ENCODE data around the gene CFTR. TPM values are rescaled to one million over a fixed set of nuclear protein-coding genes. Genes with fewer than 3 reads are reported as not detected.

Gene CFTR
- total RNA-seq, 1 experiment from 2014 or later: 130 TPM

GRCh38 chr7:117565226-117565625 is 85.4 kb downstream of the CFTR start:
- peak overlapping the region; percentile 17 for H3K27ac Mint-ChIP-seq (ENCODE audit: unreplicated experiment)
- POLR2A ChIA-PET: no interaction called here
- H3K4me3 Mint-ChIP-seq (ENCODE audit: unreplicated experiment): no peak overlapping the region
- intact Hi-C loops (cut with micrococcal nuclease; ENCODE audit: unreplicated experiment): no loop called here
- BruUV-seq (replicated peaks): no TSS peak
- no peaks in the 10 kb centered on the region for H3K9me3 ChIP-seq
- H3K27me3 Mint-ChIP-seq (ENCODE audit: insufficient read depth, unreplicated experiment): no peaks in the 10 kb centered on the region
- H3K27me3 ChIP-seq (replicated peaks; ENCODE audit: control insufficient read depth, insufficient read depth, low read length): no peaks in the 10 kb centered on the region
- no peaks in the 10 kb centered on the region for H3K9me3 Mint-ChIP-seq (ENCODE audit: unreplicated experiment)
- peaks cover 21% of the 10 kb centered on the region for H3K4me1 Mint-ChIP-seq (ENCODE audit: low read depth, unreplicated experiment)
- TF ChIP-seq CTCF (IDR thresholded peaks at IDR 0.05; ENCODE audit: insufficient read depth in 1 of 2, low read depth in 1 of 2, low read length in 1 of 2, severe bottlenecking in 1 of 2, unreplicated experiment in 1 of 2): no peak
- no peak overlapping the region for H3K4me3 ChIP-seq (ENCODE audit: low read depth, low read length)
- no peak for DNase-seq
- H3K36me3 Mint-ChIP-seq (ENCODE audit: insufficient read depth, unreplicated experiment): peaks cover 32% of the 10 kb centered on the region
- H3K36me3 ChIP-seq (ENCODE audit: control insufficient read depth, insufficient read depth, low read length): peaks cover 3% of the 10 kb centered on the region
- CTCF ChIA-PET: no interaction called here
- peaks cover 42% of the 10 kb centered on the region for H3K4me1 ChIP-seq

GRCh38 chr7:117567781-117568180 is 88.0 kb downstream of the CFTR start:
- Mint-ChIP-seq H3K27ac (ENCODE audit: unreplicated experiment) (no peak overlapping the region), H3K27me3 (ENCODE audit: insufficient read depth, unreplicated experiment) (no peaks in the 10 kb centered on the region), H3K4me3 (ENCODE audit: unreplicated experiment) (no peak overlapping the region), H3K4me1 (ENCODE audit: low read depth, unreplicated experiment) (peaks cover 21% of the 10 kb centered on the region), H3K9me3 (ENCODE audit: unreplicated experiment) (peaks cover 7% of the 10 kb centered on the region), H3K36me3 (ENCODE audit: insufficient read depth, unreplicated experiment) (peaks cover 22% of the 10 kb centered on the region)
- POLR2A ChIA-PET: no interaction called here
- Histone ChIP-seq H3K27me3 (replicated peaks; ENCODE audit: control insufficient read depth, insufficient read depth, low read length) (no peaks in the 10 kb centered on the region), H3K9me3 (no peaks in the 10 kb centered on the region), H3K4me3 (ENCODE audit: low read depth, low read length) (no peak overlapping the region), H3K36me3 (ENCODE audit: control insufficient read depth, insufficient read depth, low read length) (peaks cover 3% of the 10 kb centered on the region), H3K4me1 (peaks cover 39% of the 10 kb centered on the region)
- no peak for TF ChIP-seq CTCF (IDR thresholded peaks at IDR 0.05; ENCODE audit: insufficient read depth in 1 of 2, low read depth in 1 of 2, low read length in 1 of 2, severe bottlenecking in 1 of 2, unreplicated experiment in 1 of 2)
- no TSS peak for BruUV-seq (replicated peaks)
- CTCF ChIA-PET: no interaction called here
- intact Hi-C loops (cut with micrococcal nuclease; ENCODE audit: unreplicated experiment): no loop called here
- DNase-seq: no peak

- Histone ChIP-seq H3K27me3 (replicated peaks; ENCODE audit: control insufficient read depth, insufficient read depth, low read length) (no peaks in the 10 kb centered on the region), H3K9me3 (no peaks in the 10 kb centered on the region), H3K36me3 (ENCODE audit: control insufficient read depth, insufficient read depth, low read length) (no peaks in the 10 kb centered on the region; the same call in 1 of the 2 replicates), H3K4me1 (peaks cover 63% of the 10 kb centered on the region), H3K4me3 (ENCODE audit: low read depth, low read length) (no peak overlapping the region)
- Mint-ChIP-seq H3K27me3 (ENCODE audit: insufficient read depth, unreplicated experiment) (no peaks in the 10 kb centered on the region), H3K27ac (ENCODE audit: unreplicated experiment) (peak overlapping the region; percentile 65), H3K9me3 (ENCODE audit: unreplicated experiment) (peaks cover 9% of the 10 kb centered on the region), H3K4me1 (ENCODE audit: low read depth, unreplicated experiment) (peaks cover 47% of the 10 kb centered on the region), H3K36me3 (ENCODE audit: insufficient read depth, unreplicated experiment) (peaks cover 43% of the 10 kb centered on the region), H3K4me3 (ENCODE audit: unreplicated experiment) (peak overlapping the region; percentile 18)
- peak in 1 of 2 experiments; percentile 39 for DNase-seq
- CTCF ChIA-PET: interaction anchor here (1.0 to 2.1 kb wide), 2 partner anchors 16 to 143 kb away, joined by 4 to 9 read pairs; no protein-coding TSS in a partner anchor
- TF ChIP-seq CTCF (IDR thresholded peaks at IDR 0.05; ENCODE audit: insufficient read depth in 1 of 2, low read depth in 1 of 2, low read length in 1 of 2, severe bottlenecking in 1 of 2, unreplicated experiment in 1 of 2): no peak
- BruUV-seq (replicated peaks): no TSS peak
- POLR2A ChIA-PET: interaction anchor here (0.5 to 0.6 kb wide), 2 partner anchors 40 to 143 kb away, joined by 3 to 4 read pairs; no protein-coding TSS in a partner anchor
- intact Hi-C loops (cut with micrococcal nuclease; ENCODE audit: unreplicated experiment): loop anchor here (1.0 kb wide), 3 partner anchors 9 to 38 kb away; no protein-coding TSS in a partner anchor
Measured at GRCh38 chr7:117572856-117573620, 93.2 kb downstream of the CFTR start.
